Fibroblast of villous mesenchyme (primary cell): Measurements from ENCODE around the gene MKLN1. TPM values are rescaled to one million over a fixed set of nuclear protein-coding genes. Genes with fewer than 3 reads are reported as not detected.

Source experiments
- DNase-seq: peaks from one replicate; pipeline ENCODE4 v3.0.0-alpha.2; 2010; ENCODE audit warnings: low read depth
- H3K4me3 ChIP-seq: 2 replicates; pipeline ENCODE4 v1.5.1; 2011; ENCODE audit warnings: low read depth, mild to moderate bottlenecking, low read length
- CTCF ChIP-seq: IDR thresholded peaks from 2 replicates; pipeline ENCODE4 v1.5.1; 2012; ENCODE audit warnings: low read depth, mild to moderate bottlenecking, low read length; ENCODE audit not compliant: insufficient read depth
- total RNA-seq: library from RNA; depleted of rRNA; stranded (reverse); fragments of >200 nt; gene quantifications from 2 replicates; pipeline ENCODE4 v1.2.3, GENCODE V29; 2012

The MKLN1 gene
- total RNA-seq, 1 donor = 72.5 TPM

DNA sequence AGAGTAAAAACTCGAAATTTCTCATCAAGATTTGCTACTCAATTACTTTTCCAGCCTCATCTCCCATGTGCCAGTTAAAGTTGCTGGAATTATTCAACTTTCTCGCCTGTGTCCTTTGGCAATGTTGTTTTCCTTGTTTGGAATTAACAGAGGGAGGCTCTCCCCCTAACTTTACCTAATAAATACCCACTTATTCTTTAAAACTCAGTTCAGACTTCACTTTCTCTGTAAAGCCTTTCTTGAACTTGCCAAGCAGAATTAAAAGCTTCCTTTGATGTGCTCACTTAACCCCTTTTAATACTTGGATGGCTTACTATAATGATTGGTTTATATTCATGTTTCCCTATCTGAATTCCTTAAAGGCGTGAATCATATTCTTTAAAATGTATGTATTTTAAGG lies 104.1 kb downstream of the MKLN1 start:
- H3K4me3 ChIP-seq = no peak overlapping the region
- no peak for DNase-seq
- no peak for TF ChIP-seq CTCF

DNA sequence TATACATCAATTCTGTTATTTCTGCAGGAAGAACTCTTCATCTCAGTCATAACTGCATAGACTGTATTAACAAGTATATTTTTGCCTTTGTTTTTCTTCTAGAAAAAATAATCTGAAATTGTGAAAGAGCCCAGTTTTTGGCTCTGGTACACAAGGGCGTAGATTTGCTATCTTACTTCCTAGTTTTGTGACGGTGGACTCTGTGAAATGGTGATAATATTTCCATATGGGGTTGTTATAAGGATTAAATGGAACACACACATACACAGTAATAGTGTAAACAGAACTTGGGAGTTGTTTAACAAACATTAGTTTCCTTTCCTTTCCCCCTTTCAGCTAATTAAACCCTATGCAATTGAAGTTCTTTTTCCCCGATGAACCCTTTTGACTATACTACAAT lies 108.7 kb downstream of the MKLN1 start:
- TF ChIP-seq CTCF = no peak
- DNase-seq = peak; percentile 25
- no peak overlapping the region for H3K4me3 ChIP-seq

- no peak overlapping the region for H3K4me3 ChIP-seq
- DNase-seq = no peak
- no peak for TF ChIP-seq CTCF
These were observed 111.3 kb downstream of the MKLN1 start for GRCh38 chr7:131438969-131439368.

DNA sequence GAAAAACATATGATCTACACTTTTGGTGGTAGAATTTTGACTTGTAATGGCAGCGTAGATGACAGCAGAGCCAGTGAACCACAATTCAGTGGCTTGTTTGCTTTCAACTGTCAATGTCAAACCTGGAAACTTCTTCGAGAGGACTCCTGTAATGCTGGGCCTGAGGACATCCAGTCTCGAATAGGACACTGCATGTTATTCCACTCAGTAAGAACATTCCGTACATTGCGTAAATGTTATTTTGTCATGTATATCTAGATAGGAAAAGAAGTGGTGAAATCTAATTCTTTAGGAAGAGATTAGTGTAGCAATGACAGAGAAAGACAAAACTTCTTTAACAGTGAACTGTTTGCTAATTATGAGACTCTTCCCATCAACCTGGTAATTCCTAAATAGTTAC lies 115.8 kb downstream of the MKLN1 start:
- no peak for TF ChIP-seq CTCF

GRCh38 chr7:131444683-131445082 lies 117.0 kb downstream of the MKLN1 start:
- no peak overlapping the region for H3K4me3 ChIP-seq
- TF ChIP-seq CTCF = no peak
- DNase-seq = no peak

More for the DNA sequence above, 115.8 kb downstream of the MKLN1 start:
- DNase-seq = peak; percentile 61
- no peak overlapping the region for H3K4me3 ChIP-seq

GRCh38 chr7:131449373-131449902 lies 121.8 kb downstream of the MKLN1 start:
- no peak for DNase-seq
- TF ChIP-seq CTCF = no peak
- no peak overlapping the region for H3K4me3 ChIP-seq

- no peak for TF ChIP-seq CTCF
- no peak for DNase-seq
- H3K4me3 ChIP-seq = no peak overlapping the region
These were observed 126.8 kb downstream of the MKLN1 start for GRCh38 chr7:131454498-131454897.
